IMR-90 (cell line): ENCODE data around the gene GLIPR1. TPM values are rescaled to one million over a fixed set of nuclear protein-coding genes. Genes with fewer than 3 reads are reported as not detected.

ENCODE experiments used
- polyA plus RNA-seq, 3 experiments: library from polyadenylated mRNA; depleted of rRNA; stranded (reverse); fragments of >200 nt; gene quantifications; 2 replicates each; pipeline ENCODE4 v1.2.3, GENCODE V29; 2012; ENCODE audit warnings: low replicate concordance in 1 of 3
- total RNA-seq: library from RNA; depleted of rRNA; stranded (reverse); fragments of >200 nt; gene quantifications from 2 replicates; pipeline ENCODE4 v1.2.3, GENCODE V29; 2012; rRNA removed

GLIPR1 gene
- total and polyA plus RNA-seq, 2 of the 4 experiments (the other 2 are of a cell fraction): 268 to 327 TPM

Other genes starting within 250 kb of the GLIPR1 start
- 2.7 and 2.8 TPM in 2 replicates for gene CAPS2, start 150.4 kb upstream of the GLIPR1 start, total RNA-seq
- gene CAPS2, start 150.4 kb upstream of the GLIPR1 start, polyA plus RNA-seq (2012; rRNA removed): 0.98 and 1.2 TPM in 2 replicates
- not detected in 2 replicates for gene GLIPR1L1, start 146.1 kb upstream of the GLIPR1 start, total RNA-seq
- gene GLIPR1L1, start 146.1 kb upstream of the GLIPR1 start, polyA plus RNA-seq (2012; rRNA removed): not detected in 2 replicates
- not detected in 2 replicates for gene GLIPR1L2, start 89.7 kb upstream of the GLIPR1 start, total RNA-seq
- gene GLIPR1L2, start 89.7 kb upstream of the GLIPR1 start, polyA plus RNA-seq (2012; rRNA removed): 0.07 and 0.13 TPM in 2 replicates
- 31.4 and 40.0 TPM in 2 replicates for gene KRR1, start 30.9 kb downstream of the GLIPR1 start, total RNA-seq
- 16.1 and 18.3 TPM in 2 replicates for gene KRR1, start 30.9 kb downstream of the GLIPR1 start, polyA plus RNA-seq (2012; rRNA removed)